Stimulated activated CD8-positive, alpha-beta memory T cell treated with anti-CD3 and anti-CD28 coated beads, Interleukin-4, amount 100 ng/mL, for 24 hours (primary cell): ENCODE measurements around the gene CEP89.
A peak's percentile ranks its signal among the peaks of the same experiment; 100 is the strongest.
"Not testable (repeated sequence)": the region's sequence is repeated elsewhere in the genome, so short reads cannot be mapped to it uniquely, and the experiment has no call there.

ENCODE experiments used
- DNase-seq: peaks from one replicate; pipeline ENCODE4 v3.0.0-alpha.2; 2020; ENCODE audit warnings: low read depth

CEP89 gene

GRCh38 chr19:32971715-32972540 lies at the start of gene CEP89, which contains the start of gene FAAP24:
Gene CEP89, minus strand, starts transcription at chr19:32971958. Its CDS starts 84 bp downstream, at chr19:32971874.
Gene FAAP24, plus strand, starts transcription at chr19:32972242. Its CDS starts 955 bp downstream, at chr19:32973197.
- peak; percentile 93 for DNase-seq

- DNase-seq = not testable (repeated sequence)
Measured at GRCh38 chr19:33010891-33011290, 39.1 kb upstream of the CEP89 start.

GRCh38 chr19:33008738-33009137 lies 37.0 kb upstream of the CEP89 start:
- no peak for DNase-seq

- no peak for DNase-seq
Measured at GRCh38 chr19:33005440-33005839, 33.7 kb upstream of the CEP89 start.

GRCh38 chr19:33003424-33004024 lies 31.8 kb upstream of the CEP89 start:
- not testable (repeated sequence) for DNase-seq

GRCh38 chr19:33002126-33002865 lies 30.5 kb upstream of the CEP89 start:
- not testable (repeated sequence) for DNase-seq

GRCh38 chr19:33000910-33001309 lies 29.2 kb upstream of the CEP89 start:
- no peak for DNase-seq

- no peak for DNase-seq
Measured at GRCh38 chr19:33000510-33000909, 28.8 kb upstream of the CEP89 start.

GRCh38 chr19:32998722-32999121 lies 27.0 kb upstream of the CEP89 start:
- no peak for DNase-seq

- no peak for DNase-seq
Measured at GRCh38 chr19:32997716-32998355, 26.1 kb upstream of the CEP89 start.

- not testable (repeated sequence) for DNase-seq
Measured at GRCh38 chr19:32997061-32997464, 25.3 kb upstream of the CEP89 start.

- not testable (repeated sequence) for DNase-seq
Measured at GRCh38 chr19:32995966-32996365, 24.2 kb upstream of the CEP89 start.

- no peak for DNase-seq
Measured at GRCh38 chr19:32988724-32989123, 17.0 kb upstream of the CEP89 start.

GRCh38 chr19:32988254-32988653 lies 16.5 kb upstream of the CEP89 start:
- DNase-seq = not testable (repeated sequence)

- not testable (repeated sequence) for DNase-seq
Measured at GRCh38 chr19:32982488-32982887, 10.7 kb upstream of the CEP89 start.

- DNase-seq = not testable (repeated sequence)
Measured at GRCh38 chr19:32979807-32980206, 8.0 kb upstream of the CEP89 start.

- DNase-seq = not testable (repeated sequence)
Measured at GRCh38 chr19:32977813-32978212, 6.1 kb upstream of the CEP89 start.

GRCh38 chr19:32977280-32977679 lies 5.5 kb upstream of the CEP89 start:
- no peak for DNase-seq

- peak; percentile 51 for DNase-seq
Measured at GRCh38 chr19:32976223-32976805, 4.6 kb upstream of the CEP89 start.

- no peak for DNase-seq
Measured at GRCh38 chr19:32971012-32971595, 654 bp downstream of the CEP89 start.

- DNase-seq = no peak
Measured at GRCh38 chr19:32969549-32969948, 2.2 kb downstream of the CEP89 start.
